Body of pancreas (tissue), 4 donors: ENCODE results near the gene MARCHF11. TPM values are rescaled to one million over a fixed set of nuclear protein-coding genes. Genes with fewer than 3 reads are reported as not detected.

Experiments
- ATAC-seq: fragments of 150-250 bp; one replicate; pipeline ENCODE4 v1.9.1; 2016
- DNase-seq, 4 donors: peaks; one replicate each; pipeline ENCODE4 v3.0.0-alpha.2; 2019
- H3K27ac ChIP-seq, 4 donors: fragments of 200-600 bp; sonication (generic); 1 replicate in 3 of 4; 2 replicates in 1 of 4; pipeline versions ENCODE4 v1.5.1 to v1.6.1; 2016 to 2019; ENCODE audit warnings: mild to moderate bottlenecking in 1 of 4, mixed read lengths in 1 of 4, moderate library complexity in 1 of 4
- H3K27me3 ChIP-seq, 2 donors: fragments of 200-600 bp; sonication (generic); one replicate each; pipeline ENCODE4 v1.6.0; 2016; ENCODE audit warnings: mild to moderate bottlenecking in 1 of 2
- H3K36me3 ChIP-seq, 2 donors: fragments of 200-600 bp; sonication (generic); replicated peaks in 1 of 2; 2 replicates each; pipeline ENCODE4 v1.5.1; 2016; ENCODE audit warnings: low read depth in 2 of 2; ENCODE audit not compliant: insufficient read depth in 1 of 2
- H3K4me1 ChIP-seq: fragments of 200-600 bp; sonication (generic); one replicate; pipeline ENCODE4 v1.6.0; 2016
- H3K4me3 ChIP-seq, 2 donors: fragments of 200-600 bp; sonication (generic); 1 replicate in 1 of 2; 2 replicates in 1 of 2; pipeline ENCODE4 v1.5.1; 2016 to 2019
- H3K9me3 ChIP-seq, 3 donors: fragments of 200-600 bp; sonication (generic); 1 replicate in 2 of 3; 2 replicates in 1 of 3; pipeline ENCODE4 v1.5.1; 2016
- CTCF ChIP-seq, 7 experiments: fragments of 450-650 bp in 4 of 7; fragments of 200-600 bp in 3 of 7; sonication (generic) in 3 of 7; IDR thresholded peaks; one replicate each; pipeline ENCODE4 v1.5.1; 2016 to 2019; ENCODE audit warnings: antibody characterized with exemption in 7 of 7
- POLR2A ChIP-seq, 3 donors: fragments of 450-650 bp; IDR thresholded peaks; one replicate each; pipeline ENCODE4 v1.6.1; 2016; ENCODE audit warnings: antibody characterized with exemption in 3 of 3, mild to moderate bottlenecking in 2 of 3
- WGBS, 2 donors: methylation state at CpG; one replicate each; pipeline ENCODE4 v1.1.5; 2017; 5-methylcytosine and 5-hydroxymethylcytosine counted together
- intact Hi-C: fragments of 100-400 bp; cut with DNase I; formaldehyde crosslinking; loops from one replicate; pipeline ENCODE4 v1.15.1; 2023
- total RNA-seq, 2 donors: library from RNA; depleted of rRNA; stranded (reverse); fragments of >200 nt; gene quantifications; one replicate each; pipeline ENCODE4 v1.1.0, GENCODE V29; 2016

The MARCHF11 gene
- total RNA-seq, 2 donors from 2014 or later = not detected

DNA sequence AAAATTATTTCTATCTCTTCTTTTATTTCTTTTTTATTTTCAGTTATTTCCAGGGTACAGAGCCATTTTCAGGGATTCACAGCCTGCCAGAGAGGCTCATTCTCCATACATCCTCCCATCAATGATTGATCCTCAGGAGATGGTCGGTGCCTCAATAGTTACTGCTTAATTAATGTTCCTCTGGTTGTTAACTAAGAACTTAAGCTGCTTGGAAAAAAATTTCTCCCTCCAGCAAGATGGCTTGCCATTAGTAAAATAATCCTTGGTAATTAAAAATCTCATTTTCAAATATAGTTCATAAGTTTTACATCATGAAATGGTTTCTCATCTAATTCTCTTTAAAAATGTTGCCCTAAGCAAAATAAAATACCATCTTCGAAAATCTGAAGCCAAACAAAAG is 20.0 kb downstream of the MARCHF11 start:
- no peak overlapping the region for H3K4me3 ChIP-seq
- ATAC-seq (no peak), DNase-seq (no peak)
- no peak overlapping the region for H3K27ac ChIP-seq
- intact Hi-C loops = no loop called here
- no peaks in the 10 kb centered on the region for H3K36me3 ChIP-seq
- no peaks in the 10 kb centered on the region for H3K27me3 ChIP-seq
- H3K9me3 ChIP-seq = no peaks in the 10 kb centered on the region
- 66 to 80% methylated on average over 2 of the region's 2 CpGs for WGBS, 2 donors
- TF ChIP-seq POLR2A (IDR thresholded peaks at IDR 0.05) = no peak
- TF ChIP-seq CTCF (IDR thresholded peaks at IDR 0.05) = no peak
- H3K4me1 ChIP-seq = no peaks in the 10 kb centered on the region

GRCh38 chr5:16156152-16156551 is 23.4 kb downstream of the MARCHF11 start:
- Histone ChIP-seq H3K36me3 (no peaks in the 10 kb centered on the region), H3K27ac (no peak overlapping the region), H3K4me1 (no peaks in the 10 kb centered on the region), H3K27me3 (no peaks in the 10 kb centered on the region), H3K4me3 (no peak overlapping the region), H3K9me3 (no peaks in the 10 kb centered on the region)
- ATAC-seq (no peak), DNase-seq (no peak)
- intact Hi-C loops = no loop called here
- TF ChIP-seq CTCF (IDR thresholded peaks at IDR 0.05) = no peak
- no peak for TF ChIP-seq POLR2A (IDR thresholded peaks at IDR 0.05)
- 38 to 43% methylated on average over 1 of the region's 1 CpG for WGBS, 2 donors

GRCh38 chr5:16152601-16153568 is 26.7 kb downstream of the MARCHF11 start:
- DNase-seq (no peak), ATAC-seq (no peak)
- TF ChIP-seq POLR2A (IDR thresholded peaks at IDR 0.05) = no peak
- TF ChIP-seq CTCF (IDR thresholded peaks at IDR 0.05) = no peak
- WGBS, 2 donors = 43 to 58% methylated on average over 3 of the region's 3 CpGs
- no peak overlapping the region for H3K4me3 ChIP-seq
- no peaks in the 10 kb centered on the region for H3K27me3 ChIP-seq
- H3K27ac ChIP-seq = no peak overlapping the region
- no peaks in the 10 kb centered on the region for H3K9me3 ChIP-seq
- H3K36me3 ChIP-seq = no peaks in the 10 kb centered on the region
- H3K4me1 ChIP-seq = no peaks in the 10 kb centered on the region
- intact Hi-C loops = no loop called here

DNA sequence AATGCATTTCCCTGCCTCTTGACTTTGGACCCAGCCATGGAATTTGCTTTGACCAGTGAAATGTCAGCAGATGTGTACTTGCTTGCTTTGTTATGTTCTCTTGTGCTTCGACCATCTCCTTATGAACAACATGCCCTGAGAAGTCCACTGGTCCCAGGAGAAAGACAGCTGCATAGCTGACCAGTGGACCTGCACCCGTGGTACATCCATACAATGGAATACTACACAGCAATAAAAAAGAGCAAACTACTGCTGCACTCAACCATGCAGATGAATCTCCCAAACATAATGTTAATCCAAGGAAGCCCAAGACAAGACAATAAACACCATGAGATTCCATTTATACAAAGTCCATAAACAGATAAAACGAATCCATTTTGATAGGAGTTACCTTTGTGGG is 30.0 kb downstream of the MARCHF11 start:
- Histone ChIP-seq H3K27me3 (no peaks in the 10 kb centered on the region), H3K27ac (no peak overlapping the region), H3K4me3 (no peak overlapping the region), H3K4me1 (no peaks in the 10 kb centered on the region), H3K9me3 (no peaks in the 10 kb centered on the region), H3K36me3 (no peaks in the 10 kb centered on the region)
- TF ChIP-seq CTCF (IDR thresholded peaks at IDR 0.05) (no peak), POLR2A (IDR thresholded peaks at IDR 0.05) (no peak)
- no peak for ATAC-seq
- no peak for DNase-seq
- intact Hi-C loops = no loop called here
- 78 to 89% methylated on average over 3 of the region's 3 CpGs for WGBS, 2 donors
